Ectodermal cell (in vitro differentiated cells): Measurements from ENCODE around the gene ERFL.
A peak's percentile ranks its signal among the peaks of the same experiment; 100 is the strongest.
"Not testable (repeated sequence)": the region's sequence is repeated elsewhere in the genome, so short reads cannot be mapped to it uniquely, and the experiment has no call there.

Experiments used
- H3K27ac ChIP-seq: 2 replicates; pipeline ENCODE4 v1.7.0; 2013; ENCODE audit warnings: mild to moderate bottlenecking, low read depth, low read length; ENCODE audit not compliant: insufficient read depth, poor library complexity, severe bottlenecking
- H3K27me3 ChIP-seq: 2 replicates; pipeline ENCODE4 v1.7.0; 2013; ENCODE audit warnings: mild to moderate bottlenecking, low read length; ENCODE audit not compliant: insufficient read depth, control insufficient read depth, poor library complexity, severe bottlenecking
- H3K36me3 ChIP-seq: one replicate; pipeline ENCODE4 v1.7.0; 2013; ENCODE audit warnings: low read length; ENCODE audit not compliant: control insufficient read depth, insufficient read depth
- H3K4me1 ChIP-seq: one replicate; pipeline ENCODE4 v1.7.0; 2013; ENCODE audit warnings: low read length; ENCODE audit not compliant: control insufficient read depth, insufficient read depth
- H3K4me3 ChIP-seq: 2 replicates; pipeline ENCODE4 v1.7.0; 2013; ENCODE audit warnings: low read depth, low read length, control low read depth; ENCODE audit not compliant: insufficient read depth
- H3K9me3 ChIP-seq: 2 replicates; pipeline ENCODE4 v1.7.0; 2013; ENCODE audit warnings: mild to moderate bottlenecking, low read length, moderate library complexity; ENCODE audit not compliant: control insufficient read depth
- WGBS, 2 experiments: methylation state at CpG; one replicate each; pipeline ENCODE4 v1.1.7; 2013; ENCODE audit warnings: missing lambda C conversion rate in 2 of 2; 5-methylcytosine and 5-hydroxymethylcytosine counted together

Gene ERFL

DNA sequence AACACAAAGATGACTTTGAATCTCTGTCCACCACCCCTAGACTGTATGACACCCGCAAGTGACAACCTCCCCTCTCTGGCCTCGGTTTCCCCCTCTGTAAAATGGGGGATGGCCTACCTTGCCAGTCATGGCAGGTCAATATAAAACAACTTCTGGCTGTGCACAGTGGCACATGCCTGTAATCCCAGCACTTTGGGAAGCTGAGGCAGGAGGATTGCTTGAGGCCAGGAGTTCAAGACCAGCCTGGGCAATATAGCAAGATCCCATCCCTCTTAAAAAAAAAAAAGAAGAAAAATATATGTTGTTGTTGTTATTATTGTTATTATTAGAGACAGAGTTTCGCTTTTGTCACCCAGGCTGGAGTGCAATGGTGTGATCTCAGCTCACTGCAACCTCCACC, 52.3 kb downstream of the ERFL start:
- H3K4me1 ChIP-seq, H3K27ac ChIP-seq, H3K9me3 ChIP-seq, H3K27me3 ChIP-seq, H3K4me3 ChIP-seq, H3K36me3 ChIP-seq: not testable (repeated sequence)
- 84 to 87% methylated on average over 3 of the region's 3 CpGs for WGBS, 2 experiments

- Histone ChIP-seq H3K4me3 (no peak overlapping the region), H3K27me3 (no peaks in the 10 kb centered on the region), H3K4me1 (no peaks in the 10 kb centered on the region), H3K9me3 (no peaks in the 10 kb centered on the region), H3K27ac (no peak overlapping the region), H3K36me3 (peaks cover 23% of the 10 kb centered on the region)
- 49 to 50% methylated on average over 18 of the region's 18 CpGs for WGBS, 2 experiments
These were observed 55.2 kb downstream of the ERFL start for GRCh38 chr19:41872775-41873647.

- WGBS, 2 experiments = 92 to 93% methylated on average over 12 of the region's 12 CpGs
- H3K9me3 ChIP-seq = no peaks in the 10 kb centered on the region
- no peaks in the 10 kb centered on the region for H3K4me1 ChIP-seq
- peaks cover 28% of the 10 kb centered on the region for H3K36me3 ChIP-seq
- H3K4me3 ChIP-seq = no peak overlapping the region
- no peaks in the 10 kb centered on the region for H3K27me3 ChIP-seq
- no peak overlapping the region for H3K27ac ChIP-seq
These were observed 55.9 kb downstream of the ERFL start for GRCh38 chr19:41872384-41872774.

GRCh38 chr19:41871573-41872383, 56.5 kb downstream of the ERFL start:
- Histone ChIP-seq H3K4me3 (no peak overlapping the region), H3K27me3 (no peaks in the 10 kb centered on the region), H3K27ac (peak overlapping the region; percentile 26), H3K9me3 (no peaks in the 10 kb centered on the region), H3K36me3 (peaks cover 28% of the 10 kb centered on the region), H3K4me1 (no peaks in the 10 kb centered on the region)
- 92 to 93% methylated on average over 16 of the region's 16 CpGs for WGBS, 2 experiments

DNA sequence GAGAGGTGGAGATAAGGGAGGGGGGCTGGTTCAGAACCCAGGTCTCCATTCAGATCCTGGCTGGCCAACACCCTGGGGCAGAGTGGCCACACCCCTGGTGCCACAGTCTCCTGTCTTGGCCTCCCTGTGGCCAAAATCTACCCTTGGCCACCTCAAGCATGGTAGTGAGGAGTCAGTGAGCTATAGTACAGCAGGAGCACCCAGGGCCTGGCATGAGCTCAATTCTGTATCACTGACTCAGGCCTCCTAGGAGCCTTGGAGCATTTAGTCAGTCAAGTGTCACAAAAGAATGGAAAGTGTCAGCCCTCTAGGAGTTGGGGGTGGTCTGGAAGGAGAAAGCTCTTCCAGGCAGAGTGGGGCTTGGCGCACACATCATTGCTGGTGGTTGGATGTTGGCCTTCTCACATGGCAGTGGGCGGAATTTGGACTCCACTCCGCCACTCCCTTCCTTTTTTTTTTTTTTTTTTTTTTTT, 57.8 kb downstream of the ERFL start:
- H3K4me1 ChIP-seq = no peaks in the 10 kb centered on the region
- H3K27me3 ChIP-seq = no peaks in the 10 kb centered on the region
- H3K36me3 ChIP-seq = peaks cover 33% of the 10 kb centered on the region
- H3K4me3 ChIP-seq = no peak overlapping the region
- WGBS, 2 experiments = 91 to 98% methylated on average over 3 of the region's 3 CpGs
- H3K9me3 ChIP-seq = no peaks in the 10 kb centered on the region
- no peak overlapping the region for H3K27ac ChIP-seq

GRCh38 chr19:41869374-41869955, 58.8 kb downstream of the ERFL start:
- H3K27ac ChIP-seq = no peak overlapping the region
- H3K4me3 ChIP-seq = no peak overlapping the region
- no peaks in the 10 kb centered on the region for H3K27me3 ChIP-seq
- H3K36me3 ChIP-seq = peaks cover 36% of the 10 kb centered on the region
- H3K4me1 ChIP-seq = no peaks in the 10 kb centered on the region
- no peaks in the 10 kb centered on the region for H3K9me3 ChIP-seq
- 93 to 94% methylated on average over 13 of the region's 13 CpGs for WGBS, 2 experiments

DNA sequence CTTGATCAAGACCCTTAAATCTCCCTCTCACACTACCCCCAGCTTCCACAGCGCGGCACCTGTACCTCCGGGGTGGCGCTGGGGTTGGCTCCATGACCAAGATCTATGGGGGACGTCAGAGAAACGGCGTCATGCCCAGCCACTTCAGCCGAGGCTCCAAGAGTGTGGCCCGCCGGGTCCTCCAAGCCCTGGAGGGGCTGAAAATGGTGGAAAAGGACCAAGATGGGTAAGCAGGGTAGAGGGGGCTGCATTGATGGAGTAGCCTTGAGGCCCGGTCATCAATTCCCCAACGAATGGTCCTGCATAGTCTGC, 59.3 kb downstream of the ERFL start:
- Histone ChIP-seq H3K4me1 (no peaks in the 10 kb centered on the region), H3K27me3 (no peaks in the 10 kb centered on the region), H3K4me3 (no peak overlapping the region), H3K27ac (no peak overlapping the region), H3K9me3 (no peaks in the 10 kb centered on the region), H3K36me3 (peaks cover 42% of the 10 kb centered on the region)
- 95 to 96% methylated on average over 12 of the region's 12 CpGs for WGBS, 2 experiments

GRCh38 chr19:41868120-41868988, 59.9 kb downstream of the ERFL start:
- H3K4me1 ChIP-seq = no peaks in the 10 kb centered on the region
- peaks cover 47% of the 10 kb centered on the region for H3K36me3 ChIP-seq
- H3K4me3 ChIP-seq = no peak overlapping the region
- H3K27ac ChIP-seq = peak overlapping the region; percentile 26
- H3K9me3 ChIP-seq = no peaks in the 10 kb centered on the region
- H3K27me3 ChIP-seq = no peaks in the 10 kb centered on the region
- WGBS, 2 experiments = 96 to 97% methylated on average over 10 of the region's 10 CpGs

DNA sequence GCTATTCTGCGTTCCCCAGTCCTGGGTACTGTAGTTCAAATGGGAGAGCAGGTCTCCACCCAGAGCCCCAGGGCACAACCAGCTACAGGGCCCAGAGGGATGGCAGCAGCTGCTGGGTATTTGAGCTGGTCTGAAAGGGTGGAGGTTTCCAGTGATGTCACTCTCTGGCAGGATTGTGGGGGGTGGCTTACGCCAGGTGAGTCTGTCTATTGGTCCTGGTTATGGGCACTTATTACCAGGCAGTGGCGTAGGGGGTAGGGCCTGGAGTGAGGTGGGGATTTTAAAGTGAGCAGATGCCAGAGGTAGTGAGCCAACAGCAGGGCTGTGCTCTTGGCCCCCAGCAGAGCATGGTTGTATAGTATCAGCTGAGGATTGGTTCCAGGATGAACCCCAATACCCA, 62.0 kb downstream of the ERFL start:
- H3K27ac ChIP-seq = no peak overlapping the region
- 91 to 100% methylated on average over 3 of the region's 3 CpGs for WGBS, 2 experiments
- peaks cover 16% of the 10 kb centered on the region for H3K4me1 ChIP-seq
- H3K4me3 ChIP-seq = no peak overlapping the region
- no peaks in the 10 kb centered on the region for H3K27me3 ChIP-seq
- no peaks in the 10 kb centered on the region for H3K9me3 ChIP-seq
- peaks cover 68% of the 10 kb centered on the region for H3K36me3 ChIP-seq
